CD4-positive, CD25-positive, alpha-beta regulatory T cell (primary cell): ENCODE results near the gene FBXL4. TPM values are rescaled to one million over a fixed set of nuclear protein-coding genes. Genes with fewer than 3 reads are reported as not detected.

ENCODE experiments used
- ATAC-seq, 2 donors: fragments of 150-1000 bp; cut with Tn5 transposase; one replicate each; pipeline ENCODE4 v1.10.0; 2021; ENCODE audit warnings: low read depth in 2 of 2, moderate number of reproducible peaks in 2 of 2, moderate library complexity in 1 of 2
- DNase-seq, 3 donors: peaks; one replicate each; pipeline versions ENCODE4 v3.0.0 to v3.0.0-alpha.2; 2012 to 2022; ENCODE audit warnings: mixed read lengths in 1 of 3
- H3K27ac ChIP-seq: one replicate; pipeline ENCODE4 v1.7.0; 2013; ENCODE audit warnings: mild to moderate bottlenecking, low read length; ENCODE audit not compliant: insufficient read depth, poor library complexity, severe bottlenecking
- H3K27me3 ChIP-seq: one replicate; pipeline ENCODE4 v1.7.0; 2013; ENCODE audit warnings: low read length; ENCODE audit not compliant: control insufficient read depth, insufficient read depth
- H3K36me3 ChIP-seq: one replicate; pipeline ENCODE4 v1.7.0; 2013; ENCODE audit warnings: mild to moderate bottlenecking, low read length, moderate library complexity; ENCODE audit not compliant: control insufficient read depth, insufficient read depth
- H3K4me1 ChIP-seq: 2 replicates; pipeline ENCODE4 v1.7.0; 2013; ENCODE audit warnings: mild to moderate bottlenecking, low read length; ENCODE audit not compliant: insufficient read depth, control insufficient read depth, poor library complexity, severe bottlenecking
- H3K4me3 ChIP-seq: one replicate; pipeline ENCODE4 v1.7.0; 2013; ENCODE audit warnings: low read depth, mild to moderate bottlenecking, low read length, moderate library complexity
- H3K9me3 ChIP-seq, 2 experiments: 1 replicate in 1 of 2; 2 replicates in 1 of 2; pipeline ENCODE4 v1.7.0; 2013; ENCODE audit warnings: low read length in 2 of 2, mild to moderate bottlenecking in 1 of 2, moderate library complexity in 1 of 2; ENCODE audit not compliant: control insufficient read depth in 2 of 2
- H3K27ac Mint-ChIP-seq, 3 donors: one replicate each; pipeline ENCODE4 v1.8.0; 2020 to 2022; ENCODE audit warnings: mild to moderate bottlenecking in 3 of 3, mixed read lengths in 3 of 3, moderate library complexity in 2 of 3
- H3K27me3 Mint-ChIP-seq: one replicate; pipeline ENCODE4 v1.8.0; 2022; ENCODE audit warnings: mild to moderate bottlenecking, mixed read lengths
- H3K36me3 Mint-ChIP-seq: one replicate; pipeline ENCODE4 v1.8.0; 2020; ENCODE audit warnings: mixed read lengths
- H3K4me1 Mint-ChIP-seq, 4 donors: one replicate each; pipeline ENCODE4 v1.8.0; 2020 to 2022; ENCODE audit warnings: mixed read lengths in 4 of 4, mild to moderate bottlenecking in 1 of 4
- H3K4me3 Mint-ChIP-seq, 4 donors: one replicate each; pipeline ENCODE4 v1.8.0; 2020 to 2022; ENCODE audit warnings: mild to moderate bottlenecking in 4 of 4, mixed read lengths in 4 of 4, moderate library complexity in 3 of 4
- H3K9me3 Mint-ChIP-seq, 7 donors: one replicate each; pipeline ENCODE4 v1.8.0; 2020 to 2022; ENCODE audit warnings: mixed read lengths in 7 of 7, mild to moderate bottlenecking in 3 of 7, moderate library complexity in 2 of 7
- polyA plus RNA-seq, 4 donors: library from polyadenylated mRNA; unstranded; fragments of 300-500 nt; fragmentation: Illumina TruSeq; gene quantifications; one replicate each; pipeline ENCODE4 v1.2.3, GENCODE V29; 2021
- total RNA-seq: library from RNA; stranded (reverse); gene quantifications from one replicate; pipeline ENCODE4 v1.2.3, GENCODE V29; 2022

The FBXL4 gene
- total and polyA plus RNA-seq, 5 donors from 2014 or later = 8.9 to 16.8 (median 10.9) TPM

GRCh38 chr6:98842342-98843180 is 105.2 kb downstream of the FBXL4 start:
- Mint-ChIP-seq H3K4me3 (peak overlapping the region in 1 of 4 donors; percentile 45), H3K27ac (no peak overlapping the region), H3K36me3 (no peaks in the 10 kb centered on the region), H3K9me3 (peaks cover 0 to 2% (median 0%) of the 10 kb centered on the region in 7 donors), H3K27me3 (peaks cover 95% of the 10 kb centered on the region), H3K4me1 (peaks cover 0 to 36% (median 20%) of the 10 kb centered on the region in 4 donors)
- Histone ChIP-seq H3K36me3 (no peaks in the 10 kb centered on the region), H3K4me3 (no peak overlapping the region), H3K27ac (no peak overlapping the region), H3K9me3 (no peaks in the 10 kb centered on the region), H3K4me1 (peaks cover 17% of the 10 kb centered on the region), H3K27me3 (peaks cover 66% of the 10 kb centered on the region)
- ATAC-seq (no peak), DNase-seq (no peak)

- H3K9me3 ChIP-seq = no peaks in the 10 kb centered on the region
- no peak overlapping the region for H3K27ac ChIP-seq
- peaks cover 16% of the 10 kb centered on the region for H3K4me1 ChIP-seq
- peaks cover 0 to 31% (median 23%) of the 10 kb centered on the region in 4 donors for H3K4me1 Mint-ChIP-seq
- H3K36me3 ChIP-seq = no peaks in the 10 kb centered on the region
- peaks cover 0 to 4% (median 0%) of the 10 kb centered on the region in 7 donors for H3K9me3 Mint-ChIP-seq
- ATAC-seq (no peak), DNase-seq (no peak)
- no peak overlapping the region for H3K4me3 ChIP-seq
- H3K27me3 Mint-ChIP-seq = peaks cover 95% of the 10 kb centered on the region
- no peaks in the 10 kb centered on the region for H3K36me3 Mint-ChIP-seq
- no peak overlapping the region for H3K4me3 Mint-ChIP-seq
- peak overlapping the region in 1 of 3 donors; percentile 63 for H3K27ac Mint-ChIP-seq
- peaks cover 66% of the 10 kb centered on the region for H3K27me3 ChIP-seq
Measured at GRCh38 chr6:98841621-98842341, 106.0 kb downstream of the FBXL4 start.

GRCh38 chr6:98840996-98841513 is 106.7 kb downstream of the FBXL4 start:
- ATAC-seq = no peak
- Histone ChIP-seq H3K4me3 (no peak overlapping the region), H3K27me3 (peaks cover 65% of the 10 kb centered on the region), H3K27ac (no peak overlapping the region), H3K9me3 (no peaks in the 10 kb centered on the region), H3K36me3 (no peaks in the 10 kb centered on the region), H3K4me1 (peaks cover 19% of the 10 kb centered on the region)
- Mint-ChIP-seq H3K27ac (no peak overlapping the region), H3K9me3 (peaks cover 0 to 4% (median 0%) of the 10 kb centered on the region in 7 donors), H3K27me3 (peaks cover 95% of the 10 kb centered on the region), H3K4me1 (peaks cover 4 to 36% (median 29%) of the 10 kb centered on the region in 4 donors), H3K4me3 (no peak overlapping the region), H3K36me3 (no peaks in the 10 kb centered on the region)
- no peak for DNase-seq

GRCh38 chr6:98840385-98840784 is 107.4 kb downstream of the FBXL4 start:
- H3K4me3 Mint-ChIP-seq = no peak overlapping the region
- H3K27me3 ChIP-seq = peaks cover 66% of the 10 kb centered on the region
- H3K9me3 ChIP-seq = no peaks in the 10 kb centered on the region
- peaks cover 94% of the 10 kb centered on the region for H3K27me3 Mint-ChIP-seq
- H3K4me3 ChIP-seq = no peak overlapping the region
- no peak overlapping the region for H3K27ac ChIP-seq
- ATAC-seq (no peak), DNase-seq (no peak)
- H3K27ac Mint-ChIP-seq = no peak overlapping the region
- peaks cover 9 to 33% (median 30%) of the 10 kb centered on the region in 4 donors for H3K4me1 Mint-ChIP-seq
- no peaks in the 10 kb centered on the region for H3K36me3 ChIP-seq
- H3K36me3 Mint-ChIP-seq = no peaks in the 10 kb centered on the region
- H3K9me3 Mint-ChIP-seq = peaks cover 0 to 4% (median 0%) of the 10 kb centered on the region in 7 donors
- peaks cover 21% of the 10 kb centered on the region for H3K4me1 ChIP-seq

GRCh38 chr6:98839781-98840361 is 107.9 kb downstream of the FBXL4 start:
- Mint-ChIP-seq H3K36me3 (no peaks in the 10 kb centered on the region), H3K4me1 (peaks cover 9 to 33% (median 29%) of the 10 kb centered on the region in 4 donors), H3K9me3 (peaks cover 0 to 4% (median 0%) of the 10 kb centered on the region in 7 donors), H3K4me3 (no peak overlapping the region), H3K27ac (no peak overlapping the region), H3K27me3 (peaks cover 91% of the 10 kb centered on the region)
- ATAC-seq (no peak), DNase-seq (no peak)
- Histone ChIP-seq H3K4me1 (peaks cover 18% of the 10 kb centered on the region), H3K9me3 (no peaks in the 10 kb centered on the region), H3K36me3 (no peaks in the 10 kb centered on the region), H3K27me3 (peaks cover 66% of the 10 kb centered on the region), H3K27ac (no peak overlapping the region), H3K4me3 (no peak overlapping the region)

- no peak for DNase-seq
- peaks cover 0 to 4% (median 0%) of the 10 kb centered on the region in 7 donors for H3K9me3 Mint-ChIP-seq
- H3K4me3 Mint-ChIP-seq = no peak overlapping the region
- Histone ChIP-seq H3K27me3 (peaks cover 63% of the 10 kb centered on the region), H3K9me3 (no peaks in the 10 kb centered on the region), H3K36me3 (no peaks in the 10 kb centered on the region), H3K27ac (no peak overlapping the region), H3K4me1 (peaks cover 14% of the 10 kb centered on the region), H3K4me3 (no peak overlapping the region)
- peaks cover 90% of the 10 kb centered on the region for H3K27me3 Mint-ChIP-seq
- ATAC-seq = no peak
- no peaks in the 10 kb centered on the region for H3K36me3 Mint-ChIP-seq
- peaks cover 9 to 31% (median 21%) of the 10 kb centered on the region in 4 donors for H3K4me1 Mint-ChIP-seq
- no peak overlapping the region for H3K27ac Mint-ChIP-seq
Measured at GRCh38 chr6:98838975-98839374, 108.8 kb downstream of the FBXL4 start.

- Histone ChIP-seq H3K27ac (no peak overlapping the region), H3K4me3 (no peak overlapping the region), H3K36me3 (no peaks in the 10 kb centered on the region), H3K27me3 (peaks cover 64% of the 10 kb centered on the region), H3K9me3 (no peaks in the 10 kb centered on the region), H3K4me1 (peaks cover 23% of the 10 kb centered on the region)
- DNase-seq (no peak), ATAC-seq (no peak)
- Mint-ChIP-seq H3K27me3 (peaks cover 91% of the 10 kb centered on the region), H3K4me1 (peaks cover 9 to 35% (median 27%) of the 10 kb centered on the region in 4 donors), H3K27ac (no peak overlapping the region), H3K9me3 (peaks cover 0 to 5% (median 0%) of the 10 kb centered on the region in 7 donors), H3K4me3 (no peak overlapping the region), H3K36me3 (no peaks in the 10 kb centered on the region)
Measured at GRCh38 chr6:98838032-98838431, 109.7 kb downstream of the FBXL4 start.
